PFSK-1 (cell line): ENCODE data around the gene ZC3H8.

ENCODE experiments used
- FOXP2 ChIP-seq: optimal IDR thresholded peaks from 2 replicates; pipeline ENCODE3; 2011; ENCODE audit warnings: borderline replicate concordance, control low read depth, inconsistent platforms; ENCODE audit not compliant: insufficient read depth; ENCODE audit errors: extremely low read length, extremely low read depth
- POLR2AphosphoS5 ChIP-seq: IDR thresholded peaks from 2 replicates; pipeline ENCODE4 v1.6.1; 2012; ENCODE audit warnings: low read depth, mild to moderate bottlenecking, control low read depth, low read length, moderate library complexity
- SIN3A ChIP-seq: IDR thresholded peaks from 2 replicates; pipeline ENCODE4 v1.6.1; 2012; ENCODE audit warnings: mild to moderate bottlenecking, low read length, moderate library complexity, borderline replicate concordance; ENCODE audit not compliant: insufficient read depth
- TAF1 ChIP-seq: IDR thresholded peaks from 2 replicates; pipeline ENCODE4 v1.6.1; 2012; ENCODE audit warnings: low read length, control low read depth, borderline replicate concordance; ENCODE audit not compliant: insufficient read depth
- TF ChIP-seq, protein P1 (sequence below), 2 experiments: IDR thresholded peaks; 2 replicates each; pipeline versions ENCODE4 v1.6.1 to v1.8.0; 2011 to 2012; ENCODE audit warnings: low read depth in 2 of 2, low read length in 2 of 2, control low read depth in 1 of 2, inconsistent platforms in 1 of 2, mild to moderate bottlenecking in 1 of 2, moderate library complexity in 1 of 2; ENCODE audit not compliant: insufficient read depth in 1 of 2

ZC3H8 gene

DNA sequence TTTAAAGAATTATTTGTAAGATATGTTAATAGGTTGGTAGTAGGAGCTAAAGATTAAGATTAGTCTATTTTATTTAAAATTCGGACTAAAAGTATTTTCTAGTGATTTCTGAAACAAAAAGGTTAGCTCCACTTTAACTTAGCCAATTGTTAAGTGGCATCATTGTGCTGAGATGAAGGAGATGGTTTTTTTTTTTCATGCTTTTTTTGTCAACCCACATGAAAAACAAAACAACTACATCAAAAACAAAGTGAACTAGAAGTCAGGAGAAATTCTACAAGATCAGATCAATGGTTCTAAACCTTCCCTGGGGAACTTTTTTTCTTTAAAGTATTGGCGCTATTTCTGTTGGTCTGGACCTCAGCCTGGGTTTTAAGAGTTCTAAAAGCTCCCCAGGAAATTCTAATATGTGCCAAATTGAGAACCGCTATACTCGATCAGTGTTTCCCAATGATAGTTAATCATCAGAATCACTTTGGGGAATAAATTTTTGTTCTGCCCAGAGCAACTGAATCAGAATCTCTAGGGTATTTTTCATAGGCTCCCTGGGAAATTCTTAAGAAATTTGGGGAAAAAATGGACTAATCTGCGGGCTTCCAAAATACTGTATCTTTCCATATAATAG is 22.9 kb upstream of the ZC3H8 start:
- TF ChIP-seq TAF1 (no peak), FOXP2 (no peak), POLR2AphosphoS5 (no peak), SIN3A (no peak)
- TF ChIP-seq, protein P1, sequence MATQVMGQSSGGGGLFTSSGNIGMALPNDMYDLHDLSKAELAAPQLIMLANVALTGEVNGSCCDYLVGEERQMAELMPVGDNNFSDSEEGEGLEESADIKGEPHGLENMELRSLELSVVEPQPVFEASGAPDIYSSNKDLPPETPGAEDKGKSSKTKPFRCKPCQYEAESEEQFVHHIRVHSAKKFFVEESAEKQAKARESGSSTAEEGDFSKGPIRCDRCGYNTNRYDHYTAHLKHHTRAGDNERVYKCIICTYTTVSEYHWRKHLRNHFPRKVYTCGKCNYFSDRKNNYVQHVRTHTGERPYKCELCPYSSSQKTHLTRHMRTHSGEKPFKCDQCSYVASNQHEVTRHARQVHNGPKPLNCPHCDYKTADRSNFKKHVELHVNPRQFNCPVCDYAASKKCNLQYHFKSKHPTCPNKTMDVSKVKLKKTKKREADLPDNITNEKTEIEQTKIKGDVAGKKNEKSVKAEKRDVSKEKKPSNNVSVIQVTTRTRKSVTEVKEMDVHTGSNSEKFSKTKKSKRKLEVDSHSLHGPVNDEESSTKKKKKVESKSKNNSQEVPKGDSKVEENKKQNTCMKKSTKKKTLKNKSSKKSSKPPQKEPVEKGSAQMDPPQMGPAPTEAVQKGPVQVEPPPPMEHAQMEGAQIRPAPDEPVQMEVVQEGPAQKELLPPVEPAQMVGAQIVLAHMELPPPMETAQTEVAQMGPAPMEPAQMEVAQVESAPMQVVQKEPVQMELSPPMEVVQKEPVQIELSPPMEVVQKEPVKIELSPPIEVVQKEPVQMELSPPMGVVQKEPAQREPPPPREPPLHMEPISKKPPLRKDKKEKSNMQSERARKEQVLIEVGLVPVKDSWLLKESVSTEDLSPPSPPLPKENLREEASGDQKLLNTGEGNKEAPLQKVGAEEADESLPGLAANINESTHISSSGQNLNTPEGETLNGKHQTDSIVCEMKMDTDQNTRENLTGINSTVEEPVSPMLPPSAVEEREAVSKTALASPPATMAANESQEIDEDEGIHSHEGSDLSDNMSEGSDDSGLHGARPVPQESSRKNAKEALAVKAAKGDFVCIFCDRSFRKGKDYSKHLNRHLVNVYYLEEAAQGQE (IDR thresholded peaks at IDR 0.05; ENCODE audit: insufficient read depth in 1 of 2, low read depth in 2 of 2, low read length in 2 of 2): no peak

DNA sequence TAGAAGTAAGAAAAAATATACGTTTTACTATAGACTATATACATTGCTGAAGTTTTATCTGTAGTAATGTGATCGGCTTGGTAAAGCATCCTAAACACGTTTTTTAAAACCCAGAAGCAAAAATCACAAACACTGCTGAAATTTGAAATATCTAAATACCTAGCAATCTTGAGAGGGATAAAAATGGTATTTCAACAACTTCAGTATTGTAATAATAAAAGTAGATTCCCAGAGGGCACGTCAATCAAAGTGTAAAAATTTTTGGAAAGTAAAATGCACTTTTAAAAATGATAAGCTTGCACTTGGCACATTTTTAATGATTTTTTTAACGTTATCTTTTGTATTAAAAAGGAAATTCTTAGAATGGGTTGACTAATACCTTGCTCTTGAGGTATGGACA is 22.1 kb upstream of the ZC3H8 start:
- TF ChIP-seq TAF1: no peak

DNA sequence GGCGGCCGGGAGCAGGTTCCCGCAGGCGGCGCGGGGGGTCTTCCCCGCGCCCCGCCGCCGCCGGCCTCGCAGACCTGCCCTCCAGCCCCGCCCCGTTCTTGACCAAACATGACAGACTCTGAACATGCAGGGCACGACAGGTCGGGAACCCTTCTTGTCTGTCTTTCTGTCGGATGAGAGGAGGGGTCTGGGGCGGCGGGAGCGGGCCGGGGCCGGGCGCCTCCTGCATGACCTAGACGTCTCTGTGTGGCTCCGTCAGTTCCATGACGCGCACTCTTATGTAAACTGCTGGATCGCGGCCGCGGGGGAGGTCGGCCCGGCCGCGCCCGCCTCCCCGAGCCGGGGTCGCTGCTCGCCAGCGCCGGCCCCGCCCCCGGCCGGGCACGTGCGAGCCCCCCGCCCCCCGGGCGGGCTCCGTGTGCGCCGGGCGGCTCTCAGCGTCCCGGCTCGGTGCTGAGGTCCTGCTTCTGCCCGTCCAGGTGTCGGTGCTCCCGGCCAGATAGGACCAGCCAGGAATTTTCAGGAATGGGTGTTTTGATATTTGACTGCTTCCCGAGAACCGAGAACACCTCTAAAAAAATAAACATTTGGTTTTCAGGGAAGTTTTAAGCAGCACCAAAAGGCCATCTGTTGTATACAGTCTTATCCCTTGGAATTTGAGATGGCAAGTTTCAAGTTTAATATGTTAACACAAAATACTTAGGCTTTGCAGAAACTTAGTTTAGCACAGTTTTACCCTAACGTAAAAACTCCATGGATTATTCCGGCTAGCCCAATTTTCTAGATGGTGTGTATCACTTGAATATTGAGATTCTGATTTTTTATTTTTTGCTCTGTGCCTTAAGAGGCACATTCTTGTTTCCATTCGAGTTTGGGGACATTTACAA is 21.3 kb upstream of the ZC3H8 start:
- peak; percentile 27; the same call in 1 of the 2 replicates for TF ChIP-seq SIN3A
- TF ChIP-seq, protein P1 (IDR thresholded peaks at IDR 0.05; ENCODE audit: insufficient read depth in 1 of 2, low read depth in 2 of 2, low read length in 2 of 2): peak in 1 of 2 experiments; percentile 58; a peak in 1 of 4 replicates
- TF ChIP-seq TAF1: peak; percentile 73; the same call in 1 of the 2 replicates
- peak; percentile 56 for TF ChIP-seq FOXP2
- TF ChIP-seq POLR2AphosphoS5: no peak; the same call in 1 of the 2 replicates

DNA sequence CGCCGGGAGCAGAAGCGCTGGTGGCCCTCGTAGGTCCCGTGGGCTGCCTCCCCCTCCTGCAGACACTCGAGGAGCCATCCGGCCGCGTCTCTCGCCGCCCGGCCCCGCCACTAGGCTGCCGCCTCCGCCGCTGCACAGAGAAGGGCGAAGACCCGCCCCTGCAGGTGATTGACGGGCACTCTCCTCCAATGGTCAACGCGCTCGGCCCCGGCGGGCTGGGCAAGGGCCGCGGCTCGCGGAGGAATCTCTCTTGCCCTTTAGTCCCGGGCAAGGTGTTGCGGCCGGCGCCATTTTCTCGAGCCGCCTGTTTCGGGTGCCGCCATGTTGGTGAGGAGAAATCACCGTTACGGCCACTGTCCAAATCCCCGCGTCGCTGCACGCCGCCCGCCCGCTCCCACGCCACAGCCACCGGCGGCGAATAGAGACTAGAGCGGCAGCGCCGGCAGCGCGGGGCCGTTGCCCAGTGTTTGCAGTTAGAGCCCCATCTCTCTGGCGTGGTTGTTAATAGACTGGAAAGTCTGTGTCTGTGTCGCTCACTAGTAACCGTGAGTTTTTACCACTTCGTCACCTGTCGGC is 20.6 kb upstream of the ZC3H8 start, which contains the start of gene ZC3H6:
Gene ZC3H6, plus strand, starts transcription at position 287 of the 576 bp plus-strand sequence. CDS start 398 bp downstream, outside the sequence.
- TF ChIP-seq FOXP2: peak; percentile 95
- peak; percentile 99 for TF ChIP-seq TAF1
- TF ChIP-seq SIN3A: no peak
- peak; percentile 96 for TF ChIP-seq POLR2AphosphoS5
- TF ChIP-seq, protein P1 (IDR thresholded peaks at IDR 0.05; ENCODE audit: insufficient read depth in 1 of 2, low read depth in 2 of 2, low read length in 2 of 2): peak in 1 of 2 experiments; percentile 70; a peak in 1 of 4 replicates

DNA sequence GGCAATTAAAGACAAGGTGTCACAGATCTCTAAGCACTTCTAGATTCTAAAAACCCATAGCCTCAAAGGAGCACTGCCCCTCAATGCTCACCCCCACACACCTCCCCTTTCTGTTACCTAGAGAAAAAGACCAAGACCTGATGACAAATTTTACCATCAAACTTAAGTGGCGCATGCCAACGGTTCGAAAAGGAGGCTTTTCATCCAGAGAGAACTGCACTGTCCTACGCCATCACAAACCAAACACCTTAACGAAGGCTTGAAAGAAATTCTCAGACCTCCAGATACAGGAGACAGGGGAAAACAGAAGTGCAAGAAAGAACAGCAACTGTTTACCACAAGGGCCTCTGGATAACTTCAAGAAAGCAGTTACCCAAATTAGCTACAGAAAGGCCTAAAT is 18.5 kb upstream of the ZC3H8 start:
- TF ChIP-seq POLR2AphosphoS5 (no peak), SIN3A (no peak), TAF1 (no peak)
